AG08395 (cell line): ENCODE measurements around the gene OBSCN.
A peak's percentile ranks its signal among the peaks of the same experiment; 100 is the strongest.
"Not testable (repeated sequence)": the region's sequence is repeated elsewhere in the genome, so short reads cannot be mapped to it uniquely, and the experiment has no call there.

Source experiments
- DNase-seq: peaks from one replicate; pipeline ENCODE4 v3.0.0; 2012; ENCODE audit warnings: mixed read lengths, low spot score

OBSCN gene

DNA sequence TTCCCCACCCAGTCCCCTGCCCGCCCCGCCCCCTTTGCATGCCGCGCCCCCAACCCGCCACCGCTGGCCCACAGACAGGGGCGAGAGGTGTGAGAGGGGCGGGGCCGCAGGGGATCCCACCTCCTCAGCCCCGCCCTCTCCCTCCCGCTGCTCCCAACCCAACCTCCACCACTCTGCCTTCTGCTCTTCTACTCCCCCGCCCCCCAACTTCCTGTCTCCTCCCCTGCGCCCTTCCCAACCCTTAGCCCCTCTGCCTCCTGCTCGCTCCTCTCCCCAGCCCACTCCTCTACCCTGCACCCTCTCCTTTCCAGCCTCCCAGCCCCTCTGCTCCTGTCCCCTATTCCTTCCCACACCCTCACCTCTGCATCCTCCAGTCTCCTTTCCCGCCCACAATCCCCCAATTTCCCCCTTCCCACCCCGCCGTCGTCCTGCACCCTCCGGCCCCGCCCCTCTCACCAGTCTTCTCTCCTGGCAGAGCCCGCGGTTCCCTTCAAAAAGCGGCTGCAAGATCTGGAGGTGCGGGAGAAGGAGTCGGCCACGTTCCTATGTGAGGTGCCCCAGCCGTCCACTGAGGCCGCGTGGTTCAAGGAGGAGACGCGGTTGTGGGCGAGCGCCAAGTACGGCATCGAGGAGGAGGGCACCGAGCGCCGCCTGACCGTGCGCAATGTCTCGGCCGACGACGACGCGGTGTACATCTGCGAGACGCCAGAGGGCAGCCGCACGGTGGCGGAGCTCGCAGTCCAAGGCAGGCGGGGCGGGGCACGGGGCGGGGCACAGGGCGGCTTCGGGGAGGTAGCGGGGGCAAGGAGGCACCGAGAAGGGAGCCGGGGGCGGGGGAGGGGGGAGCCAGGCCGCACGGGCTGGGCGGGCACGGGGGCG, 5.4 kb downstream of the OBSCN start:
- DNase-seq = peak; percentile 88

DNA sequence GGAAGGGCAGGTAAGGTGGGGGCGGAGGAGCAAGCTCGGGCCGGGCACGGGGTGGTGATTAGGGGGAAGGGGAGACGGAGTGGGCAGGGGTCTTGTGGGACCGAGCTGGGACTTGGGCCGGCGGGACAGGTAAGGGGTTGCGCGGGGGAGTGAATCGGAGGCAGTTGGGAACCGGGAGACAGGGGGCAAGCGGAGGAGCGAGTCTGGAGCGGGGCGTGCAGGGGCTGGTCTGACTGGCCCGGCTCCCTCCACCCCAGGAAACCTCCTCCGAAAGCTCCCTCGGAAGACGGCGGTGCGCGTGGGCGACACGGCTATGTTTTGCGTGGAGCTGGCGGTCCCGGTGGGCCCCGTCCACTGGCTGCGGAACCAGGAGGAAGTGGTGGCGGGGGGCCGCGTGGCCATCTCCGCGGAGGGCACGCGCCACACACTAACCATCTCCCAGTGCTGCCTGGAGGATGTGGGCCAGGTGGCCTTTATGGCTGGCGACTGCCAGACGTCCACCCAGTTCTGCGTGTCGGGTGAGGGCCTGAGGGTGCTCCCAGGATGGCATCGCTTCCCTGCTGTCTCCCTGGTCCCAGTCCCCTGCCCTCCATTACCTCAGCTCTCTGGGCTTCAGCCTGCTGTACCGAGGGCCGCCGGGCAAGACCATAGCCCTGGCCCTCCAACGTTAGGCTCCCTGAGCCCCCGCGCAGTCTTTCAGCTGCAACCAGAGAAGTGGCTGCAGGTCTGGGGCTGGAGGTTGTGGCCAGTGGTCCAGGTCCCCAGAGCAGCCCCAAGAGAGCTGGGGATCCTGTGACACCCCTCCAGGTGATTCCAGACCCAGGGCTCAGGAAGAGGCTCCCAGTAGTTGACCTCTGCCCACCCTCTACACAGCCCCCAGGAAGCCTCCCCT, 6.3 kb downstream of the OBSCN start:
- no peak for DNase-seq

DNA sequence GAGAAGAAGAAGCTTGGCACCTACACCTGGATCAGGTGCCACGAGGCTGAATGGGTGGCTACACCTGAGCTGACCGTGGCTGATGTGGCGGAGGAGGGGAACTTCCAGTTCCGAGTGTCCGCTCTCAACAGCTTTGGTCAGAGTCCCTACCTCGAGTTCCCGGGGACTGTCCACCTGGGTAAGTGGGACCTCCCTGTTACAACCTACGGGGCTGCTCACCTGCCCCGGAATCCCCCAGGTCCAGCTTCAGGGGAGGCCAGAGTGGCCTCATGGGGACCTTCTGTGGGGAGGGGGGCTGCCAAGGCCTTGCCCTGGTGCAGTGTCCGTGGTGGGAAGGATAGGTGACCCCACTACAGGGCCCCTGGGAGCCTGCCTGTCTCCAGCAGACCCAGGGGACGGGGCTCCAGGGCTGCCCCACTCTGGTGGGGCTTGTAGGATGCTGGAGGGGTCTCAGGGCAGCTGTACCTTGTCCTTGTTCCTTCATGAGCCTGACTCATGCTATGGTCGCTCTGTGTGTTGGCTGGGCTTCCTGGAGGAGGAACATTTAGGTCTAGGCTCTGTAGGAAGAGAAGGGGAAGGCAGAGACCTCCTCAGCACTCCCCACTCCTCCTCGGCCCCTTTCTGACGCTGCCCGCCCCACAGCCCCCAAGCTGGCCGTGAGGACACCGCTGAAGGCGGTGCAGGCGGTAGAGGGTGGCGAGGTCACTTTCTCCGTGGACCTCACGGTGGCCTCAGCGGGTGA, 7.2 kb downstream of the OBSCN start:
- DNase-seq = no peak

DNA sequence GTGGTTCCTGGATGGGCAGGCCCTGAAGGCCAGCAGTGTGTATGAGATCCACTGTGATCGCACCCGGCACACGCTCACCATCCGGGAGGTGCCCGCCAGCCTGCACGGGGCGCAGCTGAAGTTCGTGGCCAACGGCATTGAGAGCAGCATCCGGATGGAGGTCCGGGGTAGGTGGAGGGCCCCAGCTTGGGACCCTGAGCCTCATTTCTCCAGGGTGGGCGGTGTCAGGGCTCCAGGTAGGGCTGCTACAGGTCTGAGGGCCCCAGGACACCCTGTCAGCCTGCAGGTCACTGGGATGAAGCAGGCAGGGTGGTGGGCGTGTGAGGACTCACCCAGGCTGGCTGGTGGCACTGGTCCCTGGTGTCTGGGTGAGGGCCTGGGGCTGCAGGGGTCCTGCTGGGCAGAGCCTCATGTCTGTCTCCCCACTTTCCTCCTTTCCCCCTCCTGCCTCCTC, 7.8 kb downstream of the OBSCN start:
- no peak for DNase-seq

DNA sequence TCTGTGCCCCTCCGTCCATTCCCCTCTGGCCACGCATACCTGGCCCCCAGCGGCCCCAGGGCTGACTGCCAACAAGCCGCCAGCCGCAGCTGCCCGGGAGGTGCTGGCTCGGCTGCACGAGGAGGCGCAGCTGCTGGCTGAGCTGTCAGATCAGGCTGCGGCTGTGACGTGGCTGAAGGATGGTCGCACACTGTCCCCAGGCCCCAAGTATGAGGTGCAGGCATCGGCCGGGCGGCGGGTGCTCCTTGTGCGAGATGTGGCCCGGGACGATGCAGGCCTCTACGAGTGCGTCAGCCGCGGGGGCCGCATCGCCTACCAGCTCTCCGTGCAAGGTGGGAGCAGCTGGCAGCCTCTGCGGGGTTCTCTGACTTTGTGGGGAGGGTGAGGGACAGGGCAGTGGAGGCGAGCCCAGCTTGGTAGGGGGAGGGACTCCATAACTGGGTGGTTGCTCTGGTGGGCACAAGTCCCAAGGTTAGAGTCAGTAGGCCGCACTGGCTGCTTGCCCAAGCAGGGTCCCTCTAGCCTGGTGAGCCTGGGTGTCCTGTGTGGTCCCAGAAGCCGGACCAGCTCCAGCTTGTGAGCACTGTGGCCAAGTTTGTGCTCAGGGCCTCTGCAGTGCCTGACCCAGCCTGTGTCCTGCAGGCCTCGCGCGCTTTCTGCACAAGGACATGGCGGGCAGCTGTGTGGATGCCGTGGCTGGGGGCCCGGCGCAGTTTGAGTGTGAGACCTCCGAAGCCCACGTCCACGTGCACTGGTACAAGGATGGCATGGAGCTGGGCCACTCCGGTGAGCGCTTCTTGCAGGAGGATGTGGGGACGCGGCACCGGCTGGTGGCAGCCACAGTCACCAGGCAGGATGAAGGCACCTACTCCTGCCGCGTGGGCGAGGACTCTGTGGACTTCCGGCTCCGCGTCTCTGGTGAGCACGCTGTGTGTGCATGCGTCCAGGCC, 8.8 kb downstream of the OBSCN start:
- DNase-seq = no peak

DNA sequence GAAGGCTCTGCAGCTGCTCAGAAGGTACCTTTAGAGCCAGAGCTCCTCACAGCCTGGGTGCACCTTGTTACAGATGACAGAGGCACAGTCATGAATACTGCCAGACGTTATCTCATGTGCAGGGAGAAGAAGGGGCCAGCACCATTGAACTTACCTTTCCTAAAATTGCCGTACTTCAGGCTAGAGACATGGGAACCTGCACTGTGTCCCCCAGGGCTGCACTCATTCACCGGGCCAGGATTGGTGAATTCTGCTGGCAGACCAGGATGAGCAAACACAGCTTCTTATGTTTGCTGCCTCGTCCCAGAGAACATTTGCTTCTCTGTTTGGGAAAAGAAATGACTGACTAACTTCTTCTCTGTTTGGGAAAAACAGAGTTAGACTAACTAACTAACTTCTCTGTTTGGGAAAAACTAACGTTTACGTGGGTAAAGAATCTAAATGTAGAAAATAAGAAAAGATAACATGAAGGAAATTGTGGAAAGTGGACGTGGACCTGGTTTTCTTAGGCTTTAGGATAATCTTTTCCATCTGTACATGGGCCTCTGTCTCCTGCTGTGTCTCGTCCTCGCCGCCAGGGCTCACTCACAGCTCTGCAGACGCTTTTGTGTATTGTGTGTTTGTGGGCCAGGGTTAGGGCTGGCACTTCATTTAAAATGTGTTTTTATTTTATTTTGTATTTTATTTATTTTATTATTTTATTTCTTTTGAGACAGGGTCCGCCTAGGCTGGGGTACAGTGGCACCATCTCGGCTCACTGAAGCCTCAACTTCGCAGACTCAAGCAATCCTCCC, 9.9 kb downstream of the OBSCN start:
- DNase-seq = no peak

DNA sequence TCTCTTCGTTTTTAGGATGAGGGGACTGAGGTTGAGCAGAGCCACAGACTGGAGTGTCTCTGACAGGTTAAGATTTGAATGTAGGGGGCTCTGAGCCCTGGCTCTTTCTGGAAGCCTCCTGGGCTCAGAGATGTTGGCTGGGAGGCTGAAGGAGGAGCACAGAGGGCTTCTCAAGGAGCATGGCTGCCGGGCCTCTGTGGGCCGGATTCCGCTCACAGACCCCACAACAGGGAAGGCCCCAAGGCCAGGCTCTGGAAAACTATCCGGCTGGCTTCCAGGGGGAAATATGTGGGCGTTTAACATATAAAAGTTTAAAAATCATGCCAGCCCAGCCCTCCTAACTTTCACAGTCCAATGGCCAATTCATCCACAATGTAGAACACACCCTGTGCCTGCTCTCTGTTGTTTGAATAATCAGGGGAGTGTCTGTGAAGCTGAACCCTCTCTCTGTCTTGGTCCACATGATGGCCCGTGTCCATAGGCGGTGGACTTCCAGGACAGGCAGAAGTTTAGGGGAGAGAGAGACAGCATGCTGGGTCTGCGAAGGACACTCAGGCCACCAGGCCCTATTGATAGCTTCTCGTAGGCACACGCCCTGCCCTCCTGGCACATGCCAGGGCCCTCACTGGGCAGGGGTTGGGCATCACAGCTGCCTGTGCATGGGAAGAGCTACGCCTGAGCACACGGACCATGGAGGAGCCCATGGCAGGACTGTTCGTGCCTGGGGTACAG, 10.8 kb downstream of the OBSCN start:
- no peak for DNase-seq

DNA sequence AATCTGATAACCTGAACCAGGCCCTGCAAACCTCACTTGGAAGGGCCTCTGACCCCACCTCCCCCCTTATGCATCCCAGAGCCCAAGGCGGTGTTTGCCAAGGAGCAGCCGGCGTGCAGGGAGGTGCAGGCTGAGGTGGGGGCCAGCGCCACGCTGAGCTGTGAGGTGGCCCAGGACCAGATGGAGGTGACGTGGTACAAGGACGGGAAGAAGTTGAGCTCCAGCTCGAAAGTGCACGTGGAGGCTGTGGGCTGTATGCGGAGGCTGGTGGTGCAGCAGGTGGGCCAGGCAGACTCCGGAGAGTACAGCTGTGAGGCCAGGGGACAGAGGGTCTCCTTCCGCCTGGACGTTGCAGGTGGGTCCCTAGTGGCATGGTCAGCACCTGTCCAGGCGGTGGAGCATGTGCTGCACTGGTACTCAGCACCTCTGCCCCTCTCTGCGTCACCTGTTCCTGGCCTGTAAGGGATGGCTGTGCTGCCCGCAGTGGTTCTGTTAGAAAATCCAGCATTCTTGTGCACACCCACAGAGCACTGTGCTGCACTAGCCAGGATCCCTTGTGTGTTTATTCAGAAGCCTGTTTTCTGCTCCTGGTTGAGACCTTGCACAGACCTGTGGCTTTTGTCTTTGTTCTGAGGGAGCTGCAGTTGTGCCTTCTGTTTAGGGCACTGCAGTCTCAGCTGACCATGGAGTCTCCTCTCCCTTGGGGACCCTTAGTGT, 11.6 kb downstream of the OBSCN start:
- DNase-seq = no peak

DNA sequence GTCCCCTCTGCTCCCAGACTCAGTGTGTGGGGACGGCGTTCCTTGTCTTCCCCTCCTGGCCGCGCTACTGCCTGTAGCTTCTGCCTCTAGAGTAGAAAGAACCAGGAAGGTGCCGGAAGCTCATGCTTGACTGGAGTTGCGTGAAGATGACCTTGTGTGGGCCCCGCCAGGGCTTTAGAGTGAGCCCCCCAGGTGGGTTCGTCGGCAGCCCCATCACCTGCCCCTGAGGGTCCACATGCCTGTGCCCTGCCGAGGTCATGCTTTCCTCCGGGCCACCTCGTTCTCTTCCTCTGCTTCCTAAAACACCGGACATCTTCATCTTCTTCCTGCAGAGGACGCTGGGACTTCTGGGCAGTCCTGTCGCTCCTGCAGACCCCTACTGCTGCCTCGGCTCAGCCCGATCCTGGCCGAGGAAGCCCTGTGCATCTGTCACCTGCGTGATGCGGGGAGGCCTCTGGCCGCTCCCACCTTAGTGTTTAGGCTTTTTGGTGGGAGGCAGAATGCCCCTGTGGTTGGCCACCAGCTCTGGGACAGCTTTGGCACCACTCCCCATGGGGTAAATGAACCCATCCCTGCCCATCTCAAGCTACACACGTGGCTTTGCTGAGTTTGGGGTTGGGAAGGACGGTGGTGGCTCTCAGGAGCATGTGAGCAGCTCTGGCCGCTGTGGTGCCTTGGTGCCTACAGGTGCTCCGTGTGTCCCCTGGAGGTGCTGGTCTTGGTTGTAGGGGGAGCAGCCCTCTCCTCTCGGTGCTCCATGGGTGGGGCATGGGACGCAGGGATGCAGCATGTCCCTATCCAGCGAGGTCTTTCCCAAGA, 12.3 kb downstream of the OBSCN start:
- DNase-seq = no peak

DNA sequence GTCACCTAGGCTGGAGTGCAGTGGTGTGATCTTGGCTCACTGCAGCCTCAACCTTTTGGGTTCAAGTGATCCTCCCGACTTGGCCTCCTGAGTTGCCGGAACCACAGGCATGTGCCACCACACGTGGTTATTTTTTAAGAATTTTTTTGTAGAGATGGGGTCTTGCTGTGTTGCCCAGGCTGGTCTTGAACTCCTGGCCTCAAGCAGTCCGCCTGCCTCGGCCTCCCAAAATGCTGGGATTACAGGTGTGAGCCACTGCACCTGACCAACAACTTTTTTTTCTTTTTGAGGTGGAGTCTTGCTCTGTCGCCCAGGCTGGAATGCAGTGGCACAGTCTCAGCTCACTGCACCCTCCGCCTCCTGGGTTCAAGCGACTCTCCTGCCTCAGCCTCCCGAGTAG, 13.3 kb downstream of the OBSCN start:
- not testable (repeated sequence) for DNase-seq

DNA sequence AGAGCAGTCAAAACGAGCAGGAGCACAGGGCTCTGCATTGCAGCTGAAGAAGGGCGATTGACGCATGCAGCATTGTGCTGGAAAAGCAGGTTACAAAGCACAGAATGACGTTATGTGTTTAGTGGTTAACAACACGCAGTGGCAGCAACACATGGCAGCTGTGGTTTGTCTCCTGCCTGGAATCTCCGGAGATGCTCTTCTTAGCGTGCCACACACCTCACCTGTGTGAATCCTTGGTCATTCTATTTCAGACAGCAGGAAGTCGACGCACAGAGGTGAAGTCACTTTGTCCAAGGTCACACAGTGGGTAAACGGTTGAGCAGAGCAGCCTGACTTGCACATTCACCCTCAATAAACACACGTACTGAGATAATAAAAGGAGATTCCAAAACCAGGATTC, 14.7 kb downstream of the OBSCN start:
- no peak for DNase-seq

DNA sequence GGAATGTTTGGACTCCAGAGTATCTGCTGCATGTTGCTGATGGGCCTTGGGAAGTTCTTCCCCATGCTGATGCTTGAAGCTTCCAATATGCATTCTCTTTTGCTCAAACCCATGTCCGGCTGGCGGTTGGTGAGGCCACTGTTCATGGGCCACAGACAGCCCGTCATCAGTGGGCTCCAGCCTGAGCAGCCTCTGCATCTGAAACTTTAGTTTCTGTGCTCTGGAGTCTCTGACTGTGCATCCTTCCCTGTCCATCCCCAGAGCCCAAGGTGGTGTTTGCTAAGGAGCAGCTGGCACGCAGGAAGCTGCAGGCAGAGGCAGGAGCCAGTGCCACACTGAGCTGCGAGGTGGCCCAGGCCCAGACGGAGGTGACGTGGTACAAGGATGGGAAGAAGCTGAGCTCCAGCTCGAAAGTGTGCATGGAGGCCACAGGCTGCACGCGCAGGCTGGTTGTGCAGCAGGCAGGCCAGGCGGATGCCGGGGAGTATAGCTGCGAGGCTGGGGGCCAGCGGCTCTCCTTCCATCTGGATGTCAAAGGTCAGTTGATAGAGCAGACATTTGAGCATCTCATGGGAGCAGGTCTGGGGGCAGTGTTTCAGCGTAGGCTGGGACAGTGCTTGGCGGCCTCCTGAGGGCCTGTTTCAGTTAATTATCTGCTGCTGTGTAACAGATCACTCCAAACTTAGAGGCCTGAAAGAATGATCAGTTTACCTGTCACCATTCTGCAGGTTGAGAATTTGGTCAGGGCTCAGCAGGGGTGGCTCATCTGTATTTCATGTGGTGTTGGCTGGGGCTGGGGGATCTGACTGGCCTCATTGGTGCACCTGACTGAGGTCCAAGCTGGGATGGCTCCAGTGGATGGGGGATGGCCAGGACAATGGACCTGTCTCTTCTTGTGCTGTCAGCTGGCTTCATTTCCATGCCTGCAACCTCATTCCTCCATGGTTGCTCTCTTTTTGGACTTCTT, 16.6 kb downstream of the OBSCN start:
- DNase-seq = no peak

DNA sequence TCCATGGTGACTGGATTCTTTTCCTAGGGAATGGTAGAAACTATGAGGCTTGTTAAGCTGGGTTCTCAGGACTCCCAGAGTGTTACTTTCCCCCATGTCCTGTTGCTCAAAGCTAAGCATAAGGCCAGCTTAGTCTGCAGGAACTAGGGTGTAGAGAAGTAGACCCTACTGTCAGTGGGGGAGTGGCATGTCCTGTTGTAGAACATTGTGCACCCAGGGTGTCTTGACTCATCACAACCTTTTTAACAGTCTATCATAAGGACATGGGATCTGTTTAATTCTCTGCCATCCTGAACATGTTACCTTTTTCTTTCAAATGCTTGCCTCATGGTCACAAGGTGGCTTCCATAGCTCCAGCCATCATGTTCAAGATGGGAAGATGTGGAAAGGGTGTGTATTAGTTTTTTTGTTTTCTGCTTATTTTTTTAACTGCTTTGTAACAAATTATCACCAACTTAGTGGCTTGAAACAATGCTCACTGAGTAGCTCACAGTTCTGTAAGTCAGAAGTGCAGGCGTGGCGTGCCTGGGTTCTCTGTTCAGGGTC, 17.4 kb downstream of the OBSCN start:
- no peak for DNase-seq

DNA sequence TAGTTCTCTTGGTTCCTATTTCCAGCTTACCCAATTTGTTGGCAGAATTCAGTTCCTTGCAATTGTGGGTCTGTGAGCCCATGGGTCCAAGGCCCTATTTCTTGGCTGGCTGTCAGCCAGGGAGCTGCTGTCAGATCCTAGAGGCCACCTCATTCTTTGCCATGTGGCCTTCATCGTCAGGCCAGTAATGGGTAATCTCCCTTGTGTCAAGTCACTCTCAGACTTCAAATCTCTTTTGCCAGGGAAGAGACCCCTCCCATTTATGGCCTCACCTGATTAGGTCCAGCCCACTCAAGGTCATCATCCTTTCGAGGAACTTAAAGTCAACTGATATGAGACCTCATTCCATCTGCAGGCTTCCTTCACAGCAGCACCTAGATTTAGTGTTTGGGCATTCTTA, 17.9 kb downstream of the OBSCN start:
- DNase-seq = no peak

DNA sequence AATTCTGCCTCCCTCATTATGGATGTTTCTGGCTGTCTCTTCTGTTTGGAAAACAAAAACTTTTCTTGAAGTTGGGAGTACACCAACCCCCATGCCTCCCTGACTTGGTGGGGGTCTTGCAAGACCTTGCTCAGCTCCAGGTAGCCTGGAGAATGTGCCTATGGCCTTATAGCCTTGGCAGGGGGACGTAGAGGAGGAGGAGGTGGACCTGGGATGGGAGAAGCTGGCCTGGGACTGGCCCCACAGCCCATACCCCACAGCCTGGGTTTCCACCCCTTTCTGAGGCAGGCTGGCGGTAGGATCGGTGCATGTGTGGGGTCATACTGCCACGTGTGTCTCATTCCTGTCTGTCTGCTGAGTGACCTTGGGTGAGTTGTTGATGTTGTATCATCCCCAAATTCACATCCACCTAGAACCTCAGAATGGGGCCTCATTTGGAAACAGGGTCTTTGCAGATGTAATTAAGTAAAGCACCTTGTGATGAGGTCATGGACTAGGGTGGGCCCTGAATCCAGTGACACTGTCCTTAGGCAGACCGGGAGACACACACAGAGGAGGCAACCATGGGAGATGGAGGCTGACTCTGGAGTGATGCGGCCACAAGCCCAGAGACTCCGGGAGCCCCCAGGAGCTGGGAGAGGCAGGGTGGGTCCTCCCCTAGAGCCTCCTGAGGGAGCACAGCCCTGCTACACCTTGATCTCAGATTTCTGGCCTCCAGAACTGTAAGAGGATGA, 18.5 kb downstream of the OBSCN start:
- no peak for DNase-seq
